GM18498 (cell line): ENCODE measurements around the gene TMEM208.

Source experiments
- ATAC-seq: cut with Tn5 transposase; IDR thresholded peaks from one replicate; pipeline ENCODE4 v1.9.1; 2021; ENCODE audit warnings: mild to moderate bottlenecking, moderate library complexity; ENCODE audit not compliant: unreplicated experiment

The TMEM208 gene

GRCh38 chr16:67207249-67208091 is 19.5 kb upstream of the TMEM208 start:
- no peak for ATAC-seq

GRCh38 chr16:67208154-67208896 is 18.6 kb upstream of the TMEM208 start:
- no peak for ATAC-seq

- ATAC-seq, result no peak
These were observed 17.4 kb upstream of the TMEM208 start for GRCh38 chr16:67209565-67209964.

- no peak for ATAC-seq
These were observed 16.6 kb upstream of the TMEM208 start for GRCh38 chr16:67210069-67210937.

GRCh38 chr16:67211674-67212073 is 15.3 kb upstream of the TMEM208 start:
- no peak for ATAC-seq

- no peak for ATAC-seq
These were observed 14.2 kb upstream of the TMEM208 start for GRCh38 chr16:67212766-67213165.

- no peak for ATAC-seq
These were observed 13.5 kb upstream of the TMEM208 start for GRCh38 chr16:67213197-67214019.

- ATAC-seq, result no peak
These were observed 11.2 kb upstream of the TMEM208 start for GRCh38 chr16:67215706-67216105.

GRCh38 chr16:67216612-67217490 is 10.1 kb upstream of the TMEM208 start:
- no peak for ATAC-seq

GRCh38 chr16:67223992-67224391 is 2.9 kb upstream of the TMEM208 start:
- no peak for ATAC-seq

GRCh38 chr16:67226295-67226803 is 581 bp upstream of the TMEM208 start:
- ATAC-seq, result no peak

- ATAC-seq, result no peak
These were observed 614 bp downstream of the TMEM208 start for GRCh38 chr16:67227567-67227921.

- ATAC-seq, result no peak
These were observed 1.3 kb downstream of the TMEM208 start for GRCh38 chr16:67228034-67228785.

GRCh38 chr16:67228905-67229304 is 2.0 kb downstream of the TMEM208 start:
- no peak for ATAC-seq

GRCh38 chr16:67229906-67230808 is 3.2 kb downstream of the TMEM208 start:
- no peak for ATAC-seq

- ATAC-seq, result no peak
These were observed 4.1 kb downstream of the TMEM208 start for GRCh38 chr16:67230809-67231660.

GRCh38 chr16:67233596-67233995 is 6.7 kb downstream of the TMEM208 start:
- no peak for ATAC-seq
